LNCAP (cell line): Measurements from ENCODE around the gene CFAP57.

Experiments
- TF ChIP-seq, protein P1 (sequence below): fragments of 450-650 bp; IDR thresholded peaks from 2 replicates; pipeline ENCODE4 v1.5.1; 2017; ENCODE audit warnings: mild to moderate bottlenecking

Gene CFAP57

DNA sequence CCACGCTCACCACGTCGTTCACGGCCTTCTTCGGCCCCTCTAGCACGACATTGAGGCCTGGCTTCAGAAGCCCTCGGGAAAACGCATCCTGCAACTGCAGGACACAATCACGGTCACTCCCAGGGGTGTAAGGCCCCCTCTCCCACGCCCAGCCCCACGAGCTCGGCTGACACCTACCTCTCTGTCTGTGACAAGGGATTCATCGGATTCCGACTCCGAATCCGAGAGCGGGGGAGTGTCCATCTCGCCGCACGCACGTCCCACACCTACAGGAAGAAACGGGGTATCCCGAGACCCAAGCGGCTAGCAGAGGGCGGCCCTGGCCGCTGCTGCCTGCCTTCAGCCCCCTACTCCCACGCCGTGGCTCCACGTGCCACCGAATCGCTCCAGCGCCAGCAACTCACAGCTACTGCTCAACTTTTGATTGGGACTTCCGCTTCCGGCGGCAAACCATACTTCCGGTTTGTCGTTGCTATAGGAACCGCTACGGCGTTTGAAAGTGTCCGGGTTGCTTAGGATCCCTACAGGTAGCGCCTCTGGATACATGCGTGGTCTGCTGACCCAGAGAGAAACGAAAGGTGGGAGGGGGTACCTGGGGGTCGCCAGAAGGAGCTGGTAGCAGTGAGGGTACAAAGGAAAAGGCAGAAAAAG, at the start of gene CFAP57, which contains the start of gene EBNA1BP2:
Gene CFAP57 (plus strand): TSS at position 455 of the 651 bp plus-strand sequence. CDS start 424 bp downstream, outside the sequence.
Gene EBNA1BP2 (minus strand): TSS at position 415 of the 651 bp plus-strand sequence. CDS start 172 bp downstream, at position 243.
- TF ChIP-seq, protein P1, sequence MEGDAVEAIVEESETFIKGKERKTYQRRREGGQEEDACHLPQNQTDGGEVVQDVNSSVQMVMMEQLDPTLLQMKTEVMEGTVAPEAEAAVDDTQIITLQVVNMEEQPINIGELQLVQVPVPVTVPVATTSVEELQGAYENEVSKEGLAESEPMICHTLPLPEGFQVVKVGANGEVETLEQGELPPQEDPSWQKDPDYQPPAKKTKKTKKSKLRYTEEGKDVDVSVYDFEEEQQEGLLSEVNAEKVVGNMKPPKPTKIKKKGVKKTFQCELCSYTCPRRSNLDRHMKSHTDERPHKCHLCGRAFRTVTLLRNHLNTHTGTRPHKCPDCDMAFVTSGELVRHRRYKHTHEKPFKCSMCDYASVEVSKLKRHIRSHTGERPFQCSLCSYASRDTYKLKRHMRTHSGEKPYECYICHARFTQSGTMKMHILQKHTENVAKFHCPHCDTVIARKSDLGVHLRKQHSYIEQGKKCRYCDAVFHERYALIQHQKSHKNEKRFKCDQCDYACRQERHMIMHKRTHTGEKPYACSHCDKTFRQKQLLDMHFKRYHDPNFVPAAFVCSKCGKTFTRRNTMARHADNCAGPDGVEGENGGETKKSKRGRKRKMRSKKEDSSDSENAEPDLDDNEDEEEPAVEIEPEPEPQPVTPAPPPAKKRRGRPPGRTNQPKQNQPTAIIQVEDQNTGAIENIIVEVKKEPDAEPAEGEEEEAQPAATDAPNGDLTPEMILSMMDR, result no peak

DNA sequence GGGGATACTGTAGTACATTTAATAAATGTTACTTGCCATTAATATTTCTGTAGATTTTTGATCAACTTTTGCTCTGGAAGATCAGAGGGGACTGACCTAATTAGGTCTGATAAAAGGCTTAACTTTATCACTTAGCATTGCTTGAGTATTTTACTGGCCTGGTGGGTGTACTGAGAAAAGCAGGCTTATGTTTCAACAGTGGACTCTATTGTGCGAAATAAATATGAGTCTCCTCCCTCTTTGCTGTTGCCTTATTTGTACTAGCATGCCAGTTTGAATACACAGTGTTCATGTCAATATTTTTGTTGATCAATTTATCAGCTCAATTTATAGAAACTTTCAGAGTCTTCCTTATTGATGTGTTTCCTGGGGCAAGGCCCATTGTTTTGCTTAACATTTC, 49.1 kb upstream of the CFAP57 start:
- TF ChIP-seq, protein P1, result no peak

DNA sequence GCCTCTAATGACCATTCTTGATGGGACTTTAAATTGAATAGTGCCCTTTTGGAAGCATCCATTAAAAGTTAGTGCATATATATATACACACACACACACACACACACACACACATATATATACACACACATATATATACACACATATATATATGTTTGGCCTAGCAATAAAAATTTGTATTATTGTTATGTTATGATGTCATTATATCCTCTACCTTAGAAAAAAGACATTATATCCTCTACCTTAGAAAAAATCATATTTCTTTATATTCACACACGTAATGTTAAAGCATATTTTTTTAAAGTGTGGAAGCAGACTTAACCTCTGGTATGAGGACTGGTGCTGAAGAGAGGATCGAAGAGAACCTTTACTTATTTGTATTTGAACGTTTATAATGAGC, 43.3 kb upstream of the CFAP57 start:
- TF ChIP-seq, protein P1, result no peak

DNA sequence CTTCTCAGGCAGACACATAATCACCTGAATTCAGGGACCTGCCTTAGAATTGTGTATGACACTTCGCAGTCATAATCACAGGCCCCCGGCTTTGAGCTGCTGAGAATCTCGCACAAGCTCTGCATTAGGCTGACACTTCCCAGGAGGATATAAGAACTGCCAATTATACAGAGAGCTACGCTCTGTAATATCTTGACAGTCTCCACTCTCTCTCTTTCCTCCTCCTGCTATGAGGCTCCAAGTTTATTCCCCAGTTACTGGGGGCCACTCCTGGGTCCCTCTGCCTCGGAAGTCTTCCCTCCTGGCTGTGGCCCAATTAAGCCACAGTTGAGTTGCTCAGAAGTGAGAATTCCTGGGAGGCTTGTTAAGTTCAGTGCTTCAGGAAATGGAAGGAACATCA, 42.7 kb upstream of the CFAP57 start:
- TF ChIP-seq, protein P1, result no peak

DNA sequence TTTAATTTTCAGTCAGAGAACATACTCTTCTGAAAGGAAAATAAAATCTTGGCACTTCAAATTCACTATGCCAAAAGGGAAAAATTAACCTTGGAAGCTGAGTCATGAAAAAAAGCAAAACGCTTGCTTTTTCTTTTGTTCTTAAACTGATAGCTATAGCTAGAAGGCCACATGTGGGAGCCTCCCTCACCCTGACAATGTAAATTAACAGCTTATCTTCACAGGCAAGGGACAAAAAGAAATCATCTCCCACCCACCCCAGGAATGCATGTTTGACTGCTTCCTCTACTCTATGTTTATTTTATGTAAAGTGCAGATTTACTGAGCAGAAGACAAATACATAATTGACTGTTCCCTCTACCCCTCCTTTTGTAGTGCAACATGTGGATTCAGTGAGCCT, 38.1 kb upstream of the CFAP57 start:
- TF ChIP-seq, protein P1, result no peak

DNA sequence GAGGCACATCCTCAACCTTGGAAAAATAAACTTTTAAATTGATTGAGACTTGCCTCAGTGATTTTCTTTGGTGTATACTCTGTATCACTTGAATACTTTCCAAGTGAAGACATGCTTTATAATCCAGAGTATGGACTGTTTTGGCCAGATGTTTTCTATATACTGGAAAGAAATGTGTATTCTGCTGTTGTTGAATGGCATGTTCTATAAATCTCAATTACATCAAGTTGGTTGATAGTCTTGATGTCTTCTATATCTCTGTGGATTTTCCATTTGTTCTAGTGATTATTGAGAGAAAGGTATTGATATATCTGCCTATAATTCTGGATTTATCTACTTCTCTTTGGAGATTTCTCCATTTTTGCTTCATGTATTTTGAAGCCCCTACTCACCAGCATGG, 37.5 kb upstream of the CFAP57 start:
- TF ChIP-seq, protein P1, result no peak

DNA sequence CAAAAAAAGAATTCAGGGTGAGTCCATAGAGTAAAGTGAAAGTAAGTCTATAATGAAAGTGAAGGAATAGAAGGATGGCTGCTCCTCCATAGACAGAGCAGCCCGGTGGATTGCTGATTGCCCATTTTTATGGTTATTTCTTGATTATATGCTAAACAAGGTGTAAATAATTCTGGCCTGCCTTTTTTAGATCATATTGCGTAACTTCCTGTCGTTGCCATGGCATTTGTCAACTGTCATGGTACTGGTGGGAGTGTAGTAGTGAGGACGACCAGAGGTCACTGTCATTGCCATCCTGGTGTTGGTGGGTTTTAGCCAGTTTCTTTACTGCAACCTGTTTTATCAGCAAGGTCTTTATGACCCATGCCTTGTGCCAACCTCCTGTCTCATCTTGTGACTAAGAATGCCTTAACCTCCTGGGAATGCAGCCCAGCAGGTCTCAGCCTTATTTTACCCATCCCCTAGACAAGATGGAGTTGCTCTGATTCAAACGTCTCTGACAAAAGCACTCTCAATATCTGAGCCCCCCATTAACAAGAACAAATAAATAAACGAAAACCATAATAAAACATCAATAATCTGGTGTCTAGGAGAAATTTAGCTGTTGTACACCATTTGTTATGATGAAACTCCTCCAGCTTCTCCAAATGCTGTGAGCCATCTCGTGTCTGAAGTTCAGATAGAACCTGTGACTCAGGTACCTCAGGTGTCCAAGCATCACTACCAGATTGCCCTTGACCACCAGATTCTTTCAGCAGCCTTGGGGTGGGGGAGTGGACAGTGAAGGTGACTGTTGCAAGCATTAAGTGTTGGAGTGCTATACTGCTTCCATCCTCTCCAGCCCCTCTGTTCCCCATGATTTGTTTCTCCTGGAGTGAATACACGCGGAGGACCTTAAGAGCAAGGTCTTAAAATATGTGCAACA, 36.0 kb upstream of the CFAP57 start:
- TF ChIP-seq, protein P1, result no peak
